Measurements from ENCODE around the gene USP43.

The USP43 gene

GRCh38 chr17:9714801-9715200 lies 69.5 kb downstream of the USP43 start:
- no peak for DNase-seq

GRCh38 chr17:9715503-9716016 lies 70.2 kb downstream of the USP43 start:
- DNase-seq: no peak

GRCh38 chr17:9725575-9725974 lies 80.3 kb downstream of the USP43 start:
- DNase-seq: no peak

GRCh38 chr17:9726291-9726690 lies 81.0 kb downstream of the USP43 start:
- no peak for DNase-seq

- DNase-seq: no peak
These were observed 82.7 kb downstream of the USP43 start for GRCh38 chr17:9728005-9728404.

- no peak for DNase-seq
These were observed 83.2 kb downstream of the USP43 start for GRCh38 chr17:9728564-9728963.

- no peak for DNase-seq
These were observed 83.8 kb downstream of the USP43 start for GRCh38 chr17:9729034-9729650.

- no peak for DNase-seq
These were observed 84.6 kb downstream of the USP43 start for GRCh38 chr17:9729735-9730420.

- no peak for DNase-seq
These were observed 105.2 kb downstream of the USP43 start for GRCh38 chr17:9750524-9750923.

GRCh38 chr17:9755083-9755482 lies 109.8 kb downstream of the USP43 start:
- no peak for DNase-seq

- DNase-seq: no peak
These were observed 114.9 kb downstream of the USP43 start for GRCh38 chr17:9760266-9760665.

- DNase-seq: no peak
These were observed 118.3 kb downstream of the USP43 start for GRCh38 chr17:9763643-9764042.

GRCh38 chr17:9765322-9765721 lies 120.0 kb downstream of the USP43 start:
- no peak for DNase-seq

- DNase-seq: no peak
These were observed 121.7 kb downstream of the USP43 start for GRCh38 chr17:9766970-9767369.

GRCh38 chr17:9767432-9767991 lies 122.2 kb downstream of the USP43 start:
- no peak for DNase-seq

GRCh38 chr17:9768381-9768934 lies 123.1 kb downstream of the USP43 start:
- no peak for DNase-seq

- no peak for DNase-seq
These were observed 123.8 kb downstream of the USP43 start for GRCh38 chr17:9769036-9769695.

- DNase-seq: no peak
These were observed 126.1 kb downstream of the USP43 start for GRCh38 chr17:9771465-9771864.

GRCh38 chr17:9772658-9773057 lies 127.3 kb downstream of the USP43 start:
- no peak for DNase-seq

- DNase-seq: no peak
These were observed 131.6 kb downstream of the USP43 start for GRCh38 chr17:9776911-9777310.

Data from activated CD8-positive, alpha-beta memory T cell treated with anti-CD3 and anti-CD28 coated beads, Interleukin-2, amount 50 U/mL, for 4 hours (primary cell).